GM12878 (cell line): ENCODE results near the gene OR52N1. TPM values are rescaled to one million over a fixed set of nuclear protein-coding genes. Genes with fewer than 3 reads are reported as not detected.

Source experiments
- ATAC-seq: fragments of 200-7000 bp; cut with Tn5 transposase; 3 replicates; pipeline ENCODE4 v1.9.1; 2020; ENCODE audit warnings: mild to moderate bottlenecking, moderate library complexity
- BruUV-seq: library from RNA; stranded (reverse); fragments of 400-500 nt; replicated peaks from 2 replicates; lab custom pipeline; 2021; lab: Mats Ljungman, UMichigan
- CTCF ChIA-PET: fragments of 300-600 bp; sonication (Branson Sonifier 250); formaldehyde crosslinking; extraction: SDS; loops from one replicate; lab custom pipeline; 2021; ENCODE audit warnings: inconsistent platforms; lab: Yijun Ruan, JAX
- POLR2A ChIA-PET: fragments of 350-600 bp; formaldehyde crosslinking; extraction: SDS; loops from one replicate; lab custom pipeline; 2021; ENCODE audit warnings: inconsistent platforms; lab: Charles Lee
- RAD21 ChIA-PET: fragments of 300-600 bp; sonication (Branson Sonifier 250); formaldehyde crosslinking; loops from one replicate; lab custom pipeline; 2023; ENCODE audit warnings: antibody characterized with exemption; ENCODE audit not compliant: unreplicated experiment; lab: Charles Lee
- SMC1A ChIA-PET: fragments of 300-600 bp; sonication (Branson Sonifier 250); formaldehyde crosslinking; loops from one replicate; lab custom pipeline; 2023; ENCODE audit not compliant: unreplicated experiment, uncharacterized antibody; lab: Charles Lee
- DNase-seq: peaks from one replicate; pipeline ENCODE4 v3.0.0-alpha.2; 2011; ENCODE audit warnings: low read depth, low spot score
- FAIRE-seq: peaks from 3 replicates; lab custom pipeline; 2011; peaks lifted over from hg19 to GRCh38; lab: Jason Lieb, UNC
- H2AFZ ChIP-seq: 2 replicates; pipeline ENCODE4 v1.6.0; 2011; ENCODE audit warnings: low read depth, low read length, control low read depth; ENCODE audit not compliant: control insufficient read depth
- H3K27ac ChIP-seq: 2 replicates; pipeline ENCODE4 v1.5.1; 2011; ENCODE audit warnings: control low read depth; ENCODE audit not compliant: control insufficient read depth, insufficient read depth
- H3K27me3 ChIP-seq, 2 experiments: replicated peaks in 1 of 2; 2 replicates each; pipeline versions ENCODE4 v1.6.0 to v1.6.1; 2011; ENCODE audit warnings: low read length in 1 of 2; ENCODE audit not compliant: control insufficient read depth in 2 of 2, insufficient read depth in 2 of 2
- H3K36me3 ChIP-seq, 2 experiments: 2 replicates each; pipeline ENCODE4 v1.5.1; 2011; ENCODE audit warnings: low read length in 1 of 2; ENCODE audit not compliant: control insufficient read depth in 2 of 2, insufficient read depth in 2 of 2
- H3K4me1 ChIP-seq: 2 replicates; pipeline ENCODE4 v1.6.1; 2011; ENCODE audit warnings: mild to moderate bottlenecking, low read length, moderate library complexity, mixed read lengths; ENCODE audit not compliant: control insufficient read depth, insufficient read depth
- H3K4me2 ChIP-seq: 2 replicates; pipeline ENCODE4 v1.6.0; 2011; ENCODE audit warnings: control low read depth; ENCODE audit not compliant: control insufficient read depth, insufficient read depth
- H3K4me3 ChIP-seq: fragments of 200-600 bp; sonication (generic); 2 replicates; pipeline ENCODE4 v1.5.1; 2016
- H3K79me2 ChIP-seq: 2 replicates; pipeline ENCODE4 v1.6.0; 2011; ENCODE audit warnings: low read length; ENCODE audit not compliant: control insufficient read depth, insufficient read depth
- H3K9ac ChIP-seq: 2 replicates; pipeline ENCODE4 v1.8.0; 2011; ENCODE audit warnings: low read length, control low read depth, mixed read lengths; ENCODE audit not compliant: control insufficient read depth, insufficient read depth
- H3K9me3 ChIP-seq: replicated peaks from 3 replicates; pipeline ENCODE4 v1.5.1; 2011; ENCODE audit warnings: mild to moderate bottlenecking, low read length; ENCODE audit not compliant: control insufficient read depth, insufficient read depth
- H4K20me1 ChIP-seq: 2 replicates; pipeline ENCODE4 v1.6.0; 2011; ENCODE audit not compliant: control insufficient read depth, insufficient read depth
- ATF7 ChIP-seq: fragments of 450-650 bp; IDR thresholded peaks from 2 replicates; pipeline ENCODE4 v1.6.1; 2016; ENCODE audit warnings: low read depth, mild to moderate bottlenecking
- KAT2A ChIP-seq: conservative IDR thresholded peaks from 2 replicates; pipeline ENCODE4 v1.6.1; 2011; ENCODE audit warnings: low read depth, low read length; ENCODE audit not compliant: control insufficient read depth
- PAX8 ChIP-seq: fragments of 450-650 bp; IDR thresholded peaks from 2 replicates; pipeline ENCODE4 v1.6.1; 2017; ENCODE audit warnings: mild to moderate bottlenecking, moderate library complexity
- WGBS: methylation state at CpG from one replicate; pipeline ENCODE4 v1.1.6; 2016; ENCODE audit warnings: low lambda C conversion rate; ENCODE audit not compliant: insufficient replicate concordance, insufficient coverage; ENCODE audit errors: missing lambda C conversion rate; 5-methylcytosine and 5-hydroxymethylcytosine counted together
- in situ Hi-C: fragments of 300-500 bp; cut with MboI; formaldehyde crosslinking; loops from 9 replicates; pipeline ENCODE4 v1.14.3; 2018; ENCODE audit warnings: mixed read lengths
- intact Hi-C: fragments of 100-400 bp; cut with micrococcal nuclease; formaldehyde crosslinking; loops from one replicate; pipeline ENCODE4 v1.14.2; 2022; ENCODE audit not compliant: unreplicated experiment
- polyA plus RNA-seq, 11 experiments: library from polyadenylated mRNA; depleted of rRNA in 4 of 11; unstranded in 6 of 11; stranded (reverse) in 5 of 11; fragments of >200 nt; fragmentation: Nextera tagmentation in 4 of 11; fragmentation: Illumina TruSeq in 1 of 11; extraction: Ambion mirVana in 4 of 11; extraction: Trizol in 1 of 11; gene quantifications; 1 replicate in 1 of 11; 2 replicates in 10 of 11; pipeline versions ENCODE4 v1.2.1 to v1.2.3, GENCODE V29; 2011 to 2016; ENCODE audit warnings: inconsistent platforms in 2 of 11, missing spikeins in 2 of 11, low read depth in 1 of 11
- total RNA-seq, 4 experiments: library from RNA; depleted of rRNA in 3 of 4; stranded (reverse); fragments of >200 nt in 3 of 4; fragmentation: Illumina TruSeq in 1 of 4; extraction: Trizol in 1 of 4; gene quantifications; 2 replicates each; pipeline versions ENCODE4 v1.2.1 to v1.2.3, GENCODE V29; 2013 to 2021
- TF ChIP-seq, protein P1 (sequence below): IDR thresholded peaks from 2 replicates; pipeline ENCODE4 v1.6.1; 2012; ENCODE audit warnings: improper control_type of control experiment, low read depth, low read length; ENCODE audit not compliant: insufficient replicate concordance
- TF ChIP-seq, protein P2 (sequence below): IDR thresholded peaks from 2 replicates; pipeline ENCODE4 v1.6.1; 2011; ENCODE audit warnings: low read depth, low read length, improper control_type of control experiment, borderline replicate concordance

Gene OR52N1
- total and polyA plus RNA-seq, 10 of the 15 experiments (the other 5 are each of a cell fraction or from before 2014, with no cell fraction given), result 0.04 TPM; not detected in 9

GRCh38 chr11:5753943-5754342 is 37.1 kb downstream of the OR52N1 start, which contains the start of gene OR52N4:
TSS of gene OR52N4 (plus strand) at chr11:5754243. CDS start at chr11:5754741, 498 bp downstream.
- in situ Hi-C loops, result no loop called here
- BruUV-seq, result no TSS peak
- H3K9ac ChIP-seq, result no peak within 1 kb of the TSS
- no peaks in the 10 kb centered on the region for H3K79me2 ChIP-seq
- no peaks in the 10 kb centered on the region for H3K27me3 ChIP-seq
- TF ChIP-seq ATF7, result no peak
- TF ChIP-seq, all 136 proteins: peak for 0
- ChIA-PET RAD21 (no interaction called here), CTCF (interaction anchor here (1.0 kb wide), 1 partner anchor 11 kb away, joined by 3 read pairs; no protein-coding TSS in a partner anchor), SMC1A (no interaction called here), POLR2A (interaction anchor here (0.6 to 0.7 kb wide), 2 partner anchors 20 to 1784 kb away, joined by 3 to 6 read pairs; no protein-coding TSS in a partner anchor)
- Histone ChIP-seq H3K36me3 (no peaks in the 10 kb centered on the region), H3K4me2 (no peak within 1 kb of the TSS), H3K9me3 (no peaks in the 10 kb centered on the region), H3K4me1 (no peaks in the 10 kb centered on the region), H2AFZ (no peak within 1 kb of the TSS), H3K4me3 (no peak within 1 kb of the TSS), H3K27ac (no peak within 1 kb of the TSS), H4K20me1 (no peaks in the 10 kb centered on the region)
- intact Hi-C loops, result no loop called here
- ATAC-seq, result no peak
- WGBS, result 0% methylated on average over 1 of the region's 1 CpG
- FAIRE-seq, result no peak
- DNase-seq, result no peak

- in situ Hi-C loops, result no loop called here
- no peak overlapping the region for H3K9ac ChIP-seq
- no peak overlapping the region for H3K27ac ChIP-seq
- WGBS, result 33% methylated on average over 3 of the region's 3 CpGs
- FAIRE-seq (no peak), DNase-seq (no peak), ATAC-seq (no peak)
- no peaks in the 10 kb centered on the region for H3K9me3 ChIP-seq
- no peak overlapping the region for H3K4me2 ChIP-seq
- H3K4me3 ChIP-seq, result no peak overlapping the region
- no peaks in the 10 kb centered on the region for H4K20me1 ChIP-seq
- H3K36me3 ChIP-seq, result no peaks in the 10 kb centered on the region
- no peaks in the 10 kb centered on the region for H3K4me1 ChIP-seq
- ChIA-PET SMC1A (interaction anchor here (1.7 kb wide), 1 partner anchor 11 kb away, joined by 4 read pairs; a partner anchor contains a TSS), RAD21 (no interaction called here), POLR2A (no interaction called here), CTCF (no interaction called here)
- H3K79me2 ChIP-seq, result no peaks in the 10 kb centered on the region
- TF ChIP-seq KAT2A (no peak), PAX8 (no peak)
- TF ChIP-seq, protein P1, sequence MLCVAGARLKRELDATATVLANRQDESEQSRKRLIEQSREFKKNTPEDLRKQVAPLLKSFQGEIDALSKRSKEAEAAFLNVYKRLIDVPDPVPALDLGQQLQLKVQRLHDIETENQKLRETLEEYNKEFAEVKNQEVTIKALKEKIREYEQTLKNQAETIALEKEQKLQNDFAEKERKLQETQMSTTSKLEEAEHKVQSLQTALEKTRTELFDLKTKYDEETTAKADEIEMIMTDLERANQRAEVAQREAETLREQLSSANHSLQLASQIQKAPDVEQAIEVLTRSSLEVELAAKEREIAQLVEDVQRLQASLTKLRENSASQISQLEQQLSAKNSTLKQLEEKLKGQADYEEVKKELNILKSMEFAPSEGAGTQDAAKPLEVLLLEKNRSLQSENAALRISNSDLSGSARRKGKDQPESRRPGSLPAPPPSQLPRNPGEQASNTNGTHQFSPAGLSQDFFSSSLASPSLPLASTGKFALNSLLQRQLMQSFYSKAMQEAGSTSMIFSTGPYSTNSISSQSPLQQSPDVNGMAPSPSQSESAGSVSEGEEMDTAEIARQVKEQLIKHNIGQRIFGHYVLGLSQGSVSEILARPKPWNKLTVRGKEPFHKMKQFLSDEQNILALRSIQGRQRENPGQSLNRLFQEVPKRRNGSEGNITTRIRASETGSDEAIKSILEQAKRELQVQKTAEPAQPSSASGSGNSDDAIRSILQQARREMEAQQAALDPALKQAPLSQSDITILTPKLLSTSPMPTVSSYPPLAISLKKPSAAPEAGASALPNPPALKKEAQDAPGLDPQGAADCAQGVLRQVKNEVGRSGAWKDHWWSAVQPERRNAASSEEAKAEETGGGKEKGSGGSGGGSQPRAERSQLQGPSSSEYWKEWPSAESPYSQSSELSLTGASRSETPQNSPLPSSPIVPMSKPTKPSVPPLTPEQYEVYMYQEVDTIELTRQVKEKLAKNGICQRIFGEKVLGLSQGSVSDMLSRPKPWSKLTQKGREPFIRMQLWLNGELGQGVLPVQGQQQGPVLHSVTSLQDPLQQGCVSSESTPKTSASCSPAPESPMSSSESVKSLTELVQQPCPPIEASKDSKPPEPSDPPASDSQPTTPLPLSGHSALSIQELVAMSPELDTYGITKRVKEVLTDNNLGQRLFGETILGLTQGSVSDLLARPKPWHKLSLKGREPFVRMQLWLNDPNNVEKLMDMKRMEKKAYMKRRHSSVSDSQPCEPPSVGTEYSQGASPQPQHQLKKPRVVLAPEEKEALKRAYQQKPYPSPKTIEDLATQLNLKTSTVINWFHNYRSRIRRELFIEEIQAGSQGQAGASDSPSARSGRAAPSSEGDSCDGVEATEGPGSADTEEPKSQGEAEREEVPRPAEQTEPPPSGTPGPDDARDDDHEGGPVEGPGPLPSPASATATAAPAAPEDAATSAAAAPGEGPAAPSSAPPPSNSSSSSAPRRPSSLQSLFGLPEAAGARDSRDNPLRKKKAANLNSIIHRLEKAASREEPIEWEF, result no peak
- TF ChIP-seq, protein P2, sequence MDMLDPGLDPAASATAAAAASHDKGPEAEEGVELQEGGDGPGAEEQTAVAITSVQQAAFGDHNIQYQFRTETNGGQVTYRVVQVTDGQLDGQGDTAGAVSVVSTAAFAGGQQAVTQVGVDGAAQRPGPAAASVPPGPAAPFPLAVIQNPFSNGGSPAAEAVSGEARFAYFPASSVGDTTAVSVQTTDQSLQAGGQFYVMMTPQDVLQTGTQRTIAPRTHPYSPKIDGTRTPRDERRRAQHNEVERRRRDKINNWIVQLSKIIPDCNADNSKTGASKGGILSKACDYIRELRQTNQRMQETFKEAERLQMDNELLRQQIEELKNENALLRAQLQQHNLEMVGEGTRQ, result no peak
- H3K27me3 ChIP-seq, result no peaks in the 10 kb centered on the region
- BruUV-seq, result no TSS peak
- no peak overlapping the region for H2AFZ ChIP-seq
- intact Hi-C loops, result no loop called here
Observed at GRCh38 chr11:5749836-5750235, 41.2 kb downstream of the OR52N1 start.
